Hematopoietic multipotent progenitor cell treated with erythropoietin and hydrocortisone succinate and interleukin-3 and kit ligand, for 6 days (in vitro differentiated cells): Measurements from ENCODE around the gene KRTAP6-2.

Experiments used
- DNase-seq: peaks from one replicate; pipeline ENCODE4 v3.0.0-alpha.2; 2015

KRTAP6-2 gene, protein sequence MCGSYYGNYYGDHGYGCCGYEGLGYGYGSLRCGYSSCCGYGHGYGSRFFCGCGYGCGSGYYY

DNA sequence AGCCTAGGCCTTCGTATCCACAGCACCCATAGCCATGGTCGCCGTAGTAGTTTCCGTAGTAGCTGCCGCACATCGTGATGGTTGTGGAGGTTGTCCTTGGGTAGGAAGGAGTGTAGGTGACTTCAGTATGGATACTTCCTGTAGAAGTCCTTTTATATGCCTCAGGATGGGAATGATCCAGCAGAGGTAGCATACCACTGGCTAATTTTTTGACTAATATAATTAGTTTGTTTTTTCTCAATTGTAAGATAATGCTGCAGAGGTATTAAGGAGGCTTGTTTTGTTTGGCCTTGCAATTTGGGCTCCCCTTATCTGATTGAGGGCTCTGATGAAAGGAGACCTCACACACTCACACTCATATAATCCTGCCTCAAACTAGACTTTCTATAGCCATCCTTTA is at the start of gene KRTAP6-2:
Gene KRTAP6-2 (minus strand): TSS at position 101 of the 400 bp plus-strand sequence. CDS start 28 bp downstream, at position 73.
- DNase-seq = no peak

GRCh38 chr21:30646904-30647414 is 48.3 kb upstream of the KRTAP6-2 start:
- no peak for DNase-seq

DNA sequence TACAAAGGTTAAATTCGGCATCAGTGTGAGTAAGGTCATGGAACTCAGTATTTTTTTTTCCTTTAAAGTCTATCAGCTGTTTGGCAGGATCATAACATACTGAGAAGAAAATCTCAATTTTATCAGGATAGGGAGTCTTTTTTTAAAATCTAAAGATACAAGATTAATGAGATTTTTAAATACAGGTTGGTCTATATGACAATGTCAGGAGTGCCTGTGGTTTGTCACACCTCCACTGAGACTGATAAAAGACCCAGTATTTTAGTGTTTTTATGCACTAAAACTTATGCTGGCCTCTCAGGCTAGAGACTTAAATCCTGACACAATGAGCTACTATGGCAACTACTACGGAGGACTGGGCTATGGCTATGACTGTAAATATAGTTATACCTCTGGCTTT is 43.9 kb upstream of the KRTAP6-2 start, which contains the start of gene KRTAP20-3:
Gene KRTAP20-3 (plus strand): TSS at position 301 of the 400 bp plus-strand sequence.
- no peak for DNase-seq

- DNase-seq = no peak
Observed at GRCh38 chr21:30638686-30639085, 40.0 kb upstream of the KRTAP6-2 start.

DNA sequence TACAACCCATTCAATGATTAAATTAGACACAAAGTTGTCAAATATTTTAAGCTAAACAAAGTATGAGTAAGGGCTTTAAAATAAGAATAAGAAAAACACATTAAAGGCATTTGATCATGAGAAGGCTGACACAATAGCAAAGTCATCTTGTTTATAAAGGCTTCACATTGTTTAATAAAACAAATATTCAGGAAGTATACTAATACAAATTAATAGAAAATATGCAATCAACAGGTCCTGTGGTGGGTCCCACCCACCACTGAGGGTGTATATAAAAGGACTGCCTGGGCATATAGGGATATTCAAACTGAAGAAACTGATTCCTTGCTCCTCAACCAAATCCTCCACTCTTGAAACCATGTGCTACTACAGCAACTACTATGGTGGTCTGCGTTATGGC is 36.2 kb upstream of the KRTAP6-2 start, which contains the start of gene KRTAP20-2:
Gene KRTAP20-2 (plus strand): TSS at position 301 of the 400 bp plus-strand sequence. CDS start 58 bp downstream, at position 359.
- no peak for DNase-seq

GRCh38 chr21:30629200-30629599 is 30.5 kb upstream of the KRTAP6-2 start:
- no peak for DNase-seq

DNA sequence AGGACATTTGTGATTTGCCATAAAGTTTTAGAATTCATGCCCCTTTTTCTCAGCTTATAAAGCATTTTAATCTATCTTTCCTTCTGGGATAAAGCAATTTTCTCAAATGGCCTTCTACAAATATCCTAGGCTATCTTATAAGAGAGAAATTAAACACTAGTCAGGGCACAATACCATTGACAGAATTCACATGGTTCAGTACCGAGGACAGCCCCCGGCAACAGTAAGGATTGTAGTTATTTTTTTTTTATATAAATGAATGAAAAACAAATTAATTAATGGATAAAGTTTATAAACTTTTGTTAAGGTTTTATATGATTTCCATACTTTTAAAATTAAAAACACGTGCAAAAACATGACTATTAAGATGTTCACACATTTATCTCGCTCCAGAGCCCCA is 29.4 kb upstream of the KRTAP6-2 start:
- no peak for DNase-seq

- no peak for DNase-seq
Observed at GRCh38 chr21:30625449-30626165, 26.9 kb upstream of the KRTAP6-2 start.

DNA sequence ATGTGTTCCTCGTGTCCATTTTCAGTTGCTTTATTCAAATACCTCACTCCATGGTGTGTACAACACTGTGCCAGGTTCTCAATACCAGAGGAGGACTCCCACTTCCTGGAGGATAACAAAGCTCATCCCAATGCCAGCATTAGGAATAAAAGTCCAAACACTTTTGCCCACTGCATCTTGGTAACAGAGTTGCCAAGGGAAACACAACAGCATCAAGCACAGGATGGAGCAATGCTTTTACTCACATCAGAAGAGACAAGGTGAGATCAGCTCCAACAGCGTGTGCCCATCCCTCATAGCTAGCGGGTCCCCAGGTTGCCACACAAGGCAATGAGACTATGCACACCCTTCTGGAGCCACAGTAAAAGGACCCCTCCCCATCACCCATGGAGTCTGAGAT is 24.7 kb upstream of the KRTAP6-2 start:
- DNase-seq = no peak

DNA sequence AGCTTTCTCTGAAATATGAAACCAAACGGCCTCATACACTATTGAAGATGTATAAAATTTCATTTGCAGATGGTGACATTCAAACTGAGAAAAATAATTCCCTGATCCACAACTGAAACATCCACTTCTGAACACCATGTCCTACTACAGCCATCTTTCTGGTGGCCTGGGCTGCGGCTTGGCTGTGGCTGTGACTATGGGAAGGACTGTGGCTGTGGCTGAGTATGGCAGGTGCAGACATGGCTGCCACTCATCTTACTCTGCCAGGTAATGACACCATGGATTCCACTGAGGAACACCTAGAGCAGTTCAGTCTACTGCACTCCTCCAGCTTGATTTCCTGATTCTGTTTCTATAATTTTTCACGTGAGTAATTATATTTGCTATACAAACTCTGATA is 21.8 kb upstream of the KRTAP6-2 start, which contains the start of gene KRTAP20-4:
Gene KRTAP20-4 (plus strand): TSS at position 106 of the 400 bp plus-strand sequence.
- no peak for DNase-seq

DNA sequence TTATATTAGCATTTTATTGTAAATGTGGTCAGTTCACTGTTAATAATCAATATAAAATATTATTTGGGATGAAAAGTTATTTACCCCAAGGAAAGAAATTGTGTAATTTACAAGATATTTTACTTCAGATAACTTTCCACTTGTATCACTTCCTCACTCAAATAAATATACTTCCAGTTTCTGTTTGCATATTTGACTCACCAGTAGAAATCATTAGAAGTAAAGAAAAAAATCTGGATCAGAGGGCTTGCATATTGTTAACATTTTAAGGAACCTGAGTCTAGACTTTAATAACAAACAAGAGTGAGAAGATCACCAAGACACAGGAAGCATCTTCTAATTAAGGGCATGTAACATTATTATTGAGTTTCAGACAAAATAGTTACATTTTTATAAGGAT is 21.4 kb upstream of the KRTAP6-2 start:
- no peak for DNase-seq

- DNase-seq = no peak
Observed at GRCh38 chr21:30616125-30616524, 17.4 kb upstream of the KRTAP6-2 start, which contains the start of gene KRTAP20-1. KRTAP20-1 (plus strand) TSS chr21:30616425; CDS start chr21:30616455, 30 bp downstream.

DNA sequence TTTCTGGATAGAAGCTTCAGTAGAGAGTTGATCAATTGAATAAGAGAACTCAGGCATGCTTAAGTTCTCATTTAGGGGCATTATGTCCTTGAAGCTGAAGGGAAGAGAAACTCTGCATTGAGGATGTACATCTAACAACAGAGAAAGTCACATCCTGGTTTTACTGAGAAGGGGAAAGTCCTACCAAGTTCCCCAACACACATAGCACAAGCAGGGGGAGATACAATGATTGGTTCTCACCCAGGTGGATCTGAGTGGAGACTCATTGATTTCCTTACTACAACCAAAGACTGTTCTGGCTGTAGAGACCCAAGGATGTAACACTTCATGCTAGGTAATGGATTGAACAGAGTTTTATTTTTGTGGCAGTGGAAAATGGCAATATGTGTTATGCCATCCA is 16.5 kb upstream of the KRTAP6-2 start:
- DNase-seq = no peak

DNA sequence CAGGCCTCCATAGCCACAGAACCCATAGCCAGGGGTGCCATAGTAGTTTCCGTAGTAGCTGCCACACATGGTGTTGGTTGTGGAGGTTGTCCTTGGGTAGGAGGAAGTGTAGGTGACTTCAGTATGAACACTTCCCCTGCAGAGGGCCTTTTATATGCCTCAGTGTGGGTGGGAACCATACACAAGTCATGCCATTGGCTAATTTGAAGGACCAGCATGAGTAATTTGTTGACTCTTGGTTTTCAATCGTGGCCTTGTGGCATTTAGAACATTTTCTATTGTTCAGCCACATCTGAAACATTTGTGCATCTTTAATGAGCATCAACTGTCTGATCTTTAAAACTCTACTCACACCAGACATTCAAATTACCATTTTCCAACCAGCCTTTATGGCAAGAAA is 15.1 kb upstream of the KRTAP6-2 start, which contains the start of gene KRTAP6-1:
Gene KRTAP6-1 (minus strand): TSS at position 95 of the 400 bp plus-strand sequence. CDS start 26 bp downstream, at position 69.
- DNase-seq = no peak

DNA sequence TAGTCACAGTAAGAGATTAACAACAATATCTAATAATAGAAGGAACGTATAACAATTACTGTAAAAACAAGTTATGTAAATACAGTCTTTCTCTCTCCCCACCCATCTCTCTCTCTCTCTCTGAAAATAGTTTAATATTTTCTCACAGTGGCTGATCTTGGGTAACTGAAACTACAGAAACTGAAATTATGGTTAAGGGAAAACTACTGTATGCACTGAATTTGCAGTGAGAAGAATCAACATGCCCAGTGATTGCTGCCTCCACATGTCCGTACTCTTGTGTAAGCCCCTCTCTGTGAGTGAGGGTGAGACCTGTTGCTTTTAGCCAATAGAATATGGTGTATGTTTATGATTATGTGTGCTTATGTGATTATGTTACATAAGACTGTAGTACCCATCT is 13.4 kb upstream of the KRTAP6-2 start:
- no peak for DNase-seq

GRCh38 chr21:30605968-30606367 is 7.3 kb upstream of the KRTAP6-2 start:
- no peak for DNase-seq

DNA sequence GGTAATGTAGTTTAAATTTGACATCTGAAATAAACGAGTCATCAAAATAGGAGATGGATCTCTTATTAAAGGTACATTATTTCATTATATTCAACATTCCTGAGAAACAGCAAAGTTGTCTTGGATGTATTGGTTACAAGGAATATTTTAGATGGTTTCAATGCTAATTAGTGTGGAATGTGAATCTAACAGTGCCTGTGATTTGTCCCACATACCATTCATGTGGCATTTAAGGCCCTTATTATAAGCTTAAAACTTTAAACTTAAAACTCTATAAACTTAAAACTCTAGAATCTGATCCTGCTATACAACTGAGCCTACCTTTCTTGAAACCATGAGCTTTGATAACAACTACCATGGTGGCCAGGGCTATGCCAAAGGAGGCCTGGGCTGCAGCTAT is 2.1 kb upstream of the KRTAP6-2 start, which contains the start of gene KRTAP22-1:
Gene KRTAP22-1 (plus strand): TSS at position 301 of the 400 bp plus-strand sequence.
- DNase-seq = no peak

GRCh38 chr21:30592140-30592539 is 6.6 kb downstream of the KRTAP6-2 start, which contains the start of gene KRTAP6-3:
KRTAP6-3 (plus strand) TSS chr21:30592440; CDS start chr21:30592446, 6 bp downstream.
- DNase-seq = no peak

- no peak for DNase-seq
Observed at GRCh38 chr21:30590297-30590696, 8.4 kb downstream of the KRTAP6-2 start, which contains the start of gene KRTAP22-2. KRTAP22-2 (minus strand) TSS chr21:30590397.

DNA sequence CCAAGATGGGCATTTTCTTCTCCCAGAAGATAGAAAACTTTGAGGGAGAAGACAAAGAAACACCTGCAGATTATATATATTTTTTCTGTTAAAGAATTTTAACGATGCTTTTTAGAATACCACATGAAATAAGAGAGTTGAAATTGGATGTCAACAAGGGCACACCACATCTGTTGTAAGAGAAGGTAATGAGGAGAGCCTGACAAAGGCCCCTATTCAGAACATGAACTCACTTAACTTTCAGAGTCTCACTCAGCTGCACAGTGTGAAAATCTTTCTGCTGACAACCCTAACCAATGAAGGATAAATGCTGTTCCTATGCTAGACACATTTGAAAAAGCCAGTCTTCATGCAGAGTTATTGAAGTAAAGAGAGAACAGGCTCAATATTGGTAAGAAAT is 15.8 kb downstream of the KRTAP6-2 start:
- DNase-seq = no peak

DNA sequence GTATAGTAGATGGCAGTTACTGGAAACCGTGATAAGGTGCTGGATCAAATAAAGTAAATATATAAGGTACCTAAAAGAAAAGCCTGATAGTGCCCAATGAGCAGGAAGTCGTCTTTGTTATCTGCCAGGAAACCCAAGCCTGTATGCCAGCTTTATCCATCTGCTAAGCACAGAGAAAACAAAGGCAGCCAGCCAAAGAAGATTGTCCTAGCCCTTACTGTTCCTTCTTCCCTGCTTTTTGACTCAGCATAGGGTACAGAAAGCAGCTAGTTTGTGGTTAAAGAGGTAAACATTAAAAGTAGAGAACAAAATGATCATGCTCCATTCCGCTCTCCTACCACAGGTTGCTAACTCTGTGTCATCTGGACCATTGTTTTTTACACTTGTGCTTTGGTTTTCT is 18.6 kb downstream of the KRTAP6-2 start:
- no peak for DNase-seq

- no peak for DNase-seq
Observed at GRCh38 chr21:30579346-30579745, 19.4 kb downstream of the KRTAP6-2 start.

GRCh38 chr21:30577766-30578165 is 20.9 kb downstream of the KRTAP6-2 start:
- DNase-seq = no peak

DNA sequence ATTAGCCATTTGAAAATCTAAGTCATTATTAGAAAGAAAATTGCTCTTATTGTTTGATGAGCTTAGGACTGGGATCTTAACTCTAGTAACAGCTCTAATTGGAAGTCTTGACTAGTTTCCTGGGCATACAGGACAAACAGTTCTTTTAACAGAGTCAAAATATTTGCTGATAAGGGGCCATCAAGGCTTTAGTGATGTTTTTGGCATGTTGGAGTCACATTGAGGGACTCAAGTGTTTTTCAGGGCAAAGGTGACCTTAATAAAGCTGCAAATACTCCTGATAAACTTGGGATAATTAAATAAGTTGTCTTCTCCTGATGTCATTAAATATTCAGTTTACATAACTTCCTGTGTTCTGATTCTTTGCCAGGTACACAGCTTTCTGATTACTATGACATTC is 31.1 kb downstream of the KRTAP6-2 start:
- no peak for DNase-seq
